OCI-LY3 (cell line): Measurements from ENCODE around the gene TIRAP.
"Not testable (repeated sequence)": the region's sequence is repeated elsewhere in the genome, so short reads cannot be mapped to it uniquely, and the experiment has no call there.

ENCODE experiments used
- H2AFZ ChIP-seq: fragments of 200-600, 300-600 bp; shearing (Covaris generic); 2 replicates; pipeline ENCODE4 v1.6.0; 2014; ENCODE audit warnings: antibody characterized with exemption, low read depth, low read length
- H3K27ac ChIP-seq: fragments of 200-600, 300-600 bp; sonication (generic); 2 replicates; pipeline ENCODE4 v1.5.1; 2014; ENCODE audit warnings: mild to moderate bottlenecking, low read length, moderate library complexity, mixed read lengths
- H3K27me3 ChIP-seq: fragments of 200-600, 300-600 bp; sonication (generic); 2 replicates; pipeline ENCODE4 v1.6.1; 2014; ENCODE audit warnings: low read depth, low read length, mixed read lengths
- H3K36me3 ChIP-seq: fragments of 200-600, 300-600 bp; sonication (generic); replicated peaks from 2 replicates; pipeline ENCODE3; 2014; ENCODE audit warnings: low read depth, low read length, mixed read lengths
- H3K4me1 ChIP-seq: fragments of 300-600, 200-600 bp; sonication (generic); 2 replicates; pipeline ENCODE4 v1.6.1; 2014; ENCODE audit warnings: low read length, mixed read lengths
- H3K4me2 ChIP-seq: fragments of 200-600, 300-600 bp; sonication (generic); 2 replicates; pipeline ENCODE4 v1.6.1; 2014; ENCODE audit warnings: low read length, mixed read lengths
- H3K4me3 ChIP-seq: fragments of 300-600, 200-600 bp; sonication (generic); 2 replicates; pipeline ENCODE4 v1.5.1; 2014; ENCODE audit warnings: antibody characterized with exemption, mild to moderate bottlenecking, low read length, moderate library complexity
- H3K79me2 ChIP-seq: fragments of 300-600, 200-600 bp; shearing (Covaris generic); 2 replicates; pipeline ENCODE4 v1.6.1; 2014; ENCODE audit warnings: mild to moderate bottlenecking, low read length, mixed read lengths
- H3K9ac ChIP-seq: fragments of 300-600, 200-600 bp; shearing (Covaris generic); 2 replicates; pipeline ENCODE4 v1.6.0; 2014; ENCODE audit warnings: mild to moderate bottlenecking, low read length, moderate library complexity
- H3K9me3 ChIP-seq: fragments of 200-600, 300-600 bp; shearing (Covaris generic); 2 replicates; pipeline ENCODE4 v1.6.1; 2014; ENCODE audit warnings: low read length, mixed read lengths; ENCODE audit not compliant: insufficient read depth
- H4K20me1 ChIP-seq: fragments of 200-600, 300-600 bp; sonication (generic); 2 replicates; pipeline ENCODE4 v1.6.1; 2016; ENCODE audit warnings: low read length, mixed read lengths; ENCODE audit not compliant: insufficient read depth
- EZH2phosphoT487 ChIP-seq: fragments of 200-600 bp; shearing (Covaris generic); IDR thresholded peaks from 2 replicates; pipeline ENCODE4 v1.6.1; 2018; ENCODE audit warnings: antibody characterized with exemption, mixed run types, low read depth
- TF ChIP-seq, protein P1 (sequence below): fragments of 200-600, 300-600 bp; sonication (generic); IDR thresholded peaks from 2 replicates; pipeline ENCODE4 v1.5.1; 2014; ENCODE audit warnings: antibody characterized with exemption, low read length, low read depth

Gene TIRAP

DNA sequence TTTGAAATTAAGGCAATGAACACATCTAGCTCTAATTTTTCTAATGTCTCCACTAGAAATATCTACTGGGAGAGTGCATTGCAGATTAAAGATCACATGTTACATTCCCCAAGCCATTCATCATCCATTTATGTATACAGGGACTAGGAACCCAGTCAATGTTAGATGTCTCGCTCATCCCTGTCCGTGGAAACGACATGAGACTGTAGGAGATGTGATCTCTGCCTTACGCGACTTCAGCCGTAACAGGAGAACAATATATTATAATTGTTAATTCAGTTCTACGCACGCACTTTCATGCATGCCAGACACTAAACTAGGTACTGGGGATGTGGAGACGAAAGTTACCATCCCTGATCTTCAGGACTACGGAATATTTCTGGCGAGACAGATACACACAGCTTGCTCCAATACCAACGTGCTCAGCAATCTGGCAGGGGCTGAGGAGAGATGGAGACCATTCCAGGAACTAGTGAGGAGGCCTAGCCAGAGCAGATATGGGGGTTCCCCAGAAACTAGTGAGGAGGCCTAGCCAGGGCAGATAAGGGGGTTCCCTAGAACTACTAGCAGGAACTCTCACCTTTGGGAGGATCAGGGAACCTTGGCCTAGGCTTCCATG, 21.7 kb downstream of the TIRAP start:
- Histone ChIP-seq H3K4me3 (peak overlapping the region; percentile 83), H3K4me2 (peak overlapping the region; percentile 74), H3K36me3 (peaks cover 21% of the 10 kb centered on the region), H2AFZ (peak overlapping the region; percentile 88), H3K27ac (peak overlapping the region; percentile 76), H3K9ac (peak overlapping the region; percentile 96), H3K79me2 (peaks cover 41% of the 10 kb centered on the region), H3K4me1 (peaks cover 19% of the 10 kb centered on the region), H4K20me1 (peaks cover 5% of the 10 kb centered on the region; the same call in 1 of the 2 replicates), H3K27me3 (no peaks in the 10 kb centered on the region), H3K9me3 (no peaks in the 10 kb centered on the region)
- no peak for TF ChIP-seq EZH2phosphoT487
- TF ChIP-seq, protein P1, sequence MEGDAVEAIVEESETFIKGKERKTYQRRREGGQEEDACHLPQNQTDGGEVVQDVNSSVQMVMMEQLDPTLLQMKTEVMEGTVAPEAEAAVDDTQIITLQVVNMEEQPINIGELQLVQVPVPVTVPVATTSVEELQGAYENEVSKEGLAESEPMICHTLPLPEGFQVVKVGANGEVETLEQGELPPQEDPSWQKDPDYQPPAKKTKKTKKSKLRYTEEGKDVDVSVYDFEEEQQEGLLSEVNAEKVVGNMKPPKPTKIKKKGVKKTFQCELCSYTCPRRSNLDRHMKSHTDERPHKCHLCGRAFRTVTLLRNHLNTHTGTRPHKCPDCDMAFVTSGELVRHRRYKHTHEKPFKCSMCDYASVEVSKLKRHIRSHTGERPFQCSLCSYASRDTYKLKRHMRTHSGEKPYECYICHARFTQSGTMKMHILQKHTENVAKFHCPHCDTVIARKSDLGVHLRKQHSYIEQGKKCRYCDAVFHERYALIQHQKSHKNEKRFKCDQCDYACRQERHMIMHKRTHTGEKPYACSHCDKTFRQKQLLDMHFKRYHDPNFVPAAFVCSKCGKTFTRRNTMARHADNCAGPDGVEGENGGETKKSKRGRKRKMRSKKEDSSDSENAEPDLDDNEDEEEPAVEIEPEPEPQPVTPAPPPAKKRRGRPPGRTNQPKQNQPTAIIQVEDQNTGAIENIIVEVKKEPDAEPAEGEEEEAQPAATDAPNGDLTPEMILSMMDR, result no peak

DNA sequence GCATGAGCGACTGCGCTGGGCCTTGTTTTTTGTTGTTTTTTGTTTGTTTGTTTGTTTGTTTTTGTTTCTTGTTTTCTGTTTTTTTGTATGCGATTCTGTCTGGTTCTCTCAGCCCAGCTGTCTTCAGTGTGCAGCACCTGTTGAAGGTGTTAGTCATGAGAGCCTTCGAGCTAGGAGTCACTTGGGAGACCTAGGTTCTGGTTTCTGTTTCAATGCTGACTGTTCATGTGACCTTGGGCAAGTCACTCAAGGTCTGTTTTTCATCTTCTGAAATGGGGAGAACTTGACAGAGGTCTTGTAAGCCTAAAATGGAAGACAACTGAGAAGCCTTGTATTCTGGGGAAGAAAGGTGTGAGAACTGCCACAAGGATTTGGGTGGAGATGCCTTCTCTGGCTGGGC, 22.8 kb downstream of the TIRAP start:
- peak overlapping the region; percentile 67 for H3K4me2 ChIP-seq
- peaks cover 18% of the 10 kb centered on the region for H3K36me3 ChIP-seq
- no peak for TF ChIP-seq EZH2phosphoT487
- TF ChIP-seq, protein P1, result no peak
- H3K79me2 ChIP-seq, result peaks cover 41% of the 10 kb centered on the region
- peak overlapping the region; percentile 50 for H3K27ac ChIP-seq
- H3K27me3 ChIP-seq, result no peaks in the 10 kb centered on the region
- H3K4me3 ChIP-seq, result peak overlapping the region; percentile 40
- no peaks in the 10 kb centered on the region for H3K9me3 ChIP-seq
- no peak overlapping the region for H3K9ac ChIP-seq
- H3K4me1 ChIP-seq, result peaks cover 29% of the 10 kb centered on the region
- peaks cover 14% of the 10 kb centered on the region for H4K20me1 ChIP-seq
- H2AFZ ChIP-seq, result no peak overlapping the region

DNA sequence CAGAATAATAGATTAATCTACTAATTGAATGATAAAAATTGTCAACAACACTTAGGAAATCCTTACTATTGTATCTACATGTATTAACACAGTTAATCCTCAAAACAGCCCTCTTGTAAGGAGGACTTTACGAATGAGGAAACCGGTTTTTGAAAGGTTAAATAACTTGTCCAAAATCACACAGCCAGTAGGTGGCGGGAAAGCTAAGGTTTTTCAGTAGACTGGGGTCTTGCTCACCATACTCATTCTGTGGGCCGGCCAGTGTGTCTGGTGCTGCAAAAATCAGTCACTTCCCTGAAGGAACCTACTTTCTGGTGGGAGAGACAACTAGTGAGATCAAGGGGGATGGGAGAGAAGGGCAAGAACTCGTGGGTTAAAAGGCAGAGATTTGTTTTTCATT, 24.8 kb downstream of the TIRAP start:
- no peak overlapping the region for H3K9ac ChIP-seq
- peaks cover 41% of the 10 kb centered on the region for H3K79me2 ChIP-seq
- no peaks in the 10 kb centered on the region for H3K9me3 ChIP-seq

DNA sequence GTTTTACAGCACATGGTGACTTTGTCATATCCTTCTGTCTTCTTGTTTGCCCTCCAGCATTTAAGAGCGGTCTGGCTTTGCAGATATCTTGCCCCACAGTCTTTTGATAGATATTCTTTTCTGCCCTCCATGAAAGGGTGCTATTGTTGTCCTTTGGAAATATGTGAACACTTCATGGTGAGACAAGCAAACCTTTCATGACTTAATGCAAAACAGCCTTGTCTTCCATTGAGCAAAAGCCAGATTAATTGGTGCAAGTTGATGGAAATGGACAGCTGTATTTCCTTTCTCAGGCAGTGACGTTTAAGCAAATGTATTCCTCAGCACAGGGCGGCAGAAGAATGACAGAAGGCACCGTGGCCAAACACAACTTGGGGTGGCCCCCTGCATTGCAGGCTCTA, 25.4 kb downstream of the TIRAP start:
- Histone ChIP-seq H3K36me3 (peaks cover 33% of the 10 kb centered on the region), H3K4me1 (peaks cover 47% of the 10 kb centered on the region), H3K4me2 (no peak overlapping the region), H3K9ac (no peak overlapping the region), H2AFZ (no peak overlapping the region), H3K27ac (no peak overlapping the region), H3K9me3 (no peaks in the 10 kb centered on the region), H4K20me1 (peaks cover 24% of the 10 kb centered on the region), H3K79me2 (peaks cover 40% of the 10 kb centered on the region), H3K4me3 (no peak overlapping the region), H3K27me3 (no peaks in the 10 kb centered on the region)
- TF ChIP-seq, protein P1, result no peak
- no peak for TF ChIP-seq EZH2phosphoT487

More for the DNA sequence above, 24.8 kb downstream of the TIRAP start:
- Histone ChIP-seq H3K27ac (no peak overlapping the region), H3K36me3 (peaks cover 29% of the 10 kb centered on the region), H3K27me3 (no peaks in the 10 kb centered on the region), H3K4me3 (no peak overlapping the region), H3K4me1 (peaks cover 46% of the 10 kb centered on the region), H2AFZ (no peak overlapping the region), H3K4me2 (no peak overlapping the region), H4K20me1 (peaks cover 24% of the 10 kb centered on the region)
- TF ChIP-seq, protein P1, result peak; percentile 56
- no peak for TF ChIP-seq EZH2phosphoT487

DNA sequence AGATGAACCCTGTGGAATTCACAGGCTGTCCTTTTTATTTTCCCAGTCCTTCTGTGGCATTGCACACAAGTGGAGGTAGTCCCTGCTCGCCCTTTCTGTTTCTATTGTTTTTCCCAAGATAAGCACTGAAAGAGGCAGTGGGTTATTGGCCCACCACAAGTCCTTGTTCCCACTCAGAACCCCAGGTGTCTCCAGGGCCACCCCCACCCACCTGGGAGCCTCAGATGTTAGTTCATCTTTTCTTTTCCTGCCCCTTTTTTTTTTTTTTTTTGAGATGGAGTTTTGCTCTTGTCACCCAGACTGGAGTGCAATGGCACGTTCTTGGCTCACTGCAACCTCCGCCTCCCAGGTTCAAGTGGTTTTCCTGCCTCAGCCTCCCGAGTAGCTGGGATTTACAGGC, 25.9 kb downstream of the TIRAP start:
- not testable (repeated sequence) for H3K4me3 ChIP-seq, H2AFZ ChIP-seq, H3K9me3 ChIP-seq, H3K4me2 ChIP-seq, H3K27me3 ChIP-seq, H3K9ac ChIP-seq, H3K27ac ChIP-seq
- H3K4me1 ChIP-seq, result peaks cover 52% of the 10 kb centered on the region
- peaks cover 35% of the 10 kb centered on the region for H3K79me2 ChIP-seq
- peaks cover 24% of the 10 kb centered on the region for H4K20me1 ChIP-seq
- peaks cover 36% of the 10 kb centered on the region for H3K36me3 ChIP-seq
